ENCODE measurements around the gene U2AF2.

- TF ChIP-seq CTCF (IDR thresholded peaks at IDR 0.05) (no peak), RFX5 (IDR thresholded peaks at IDR 0.05; ENCODE audit: low read length) (no peak), REST (IDR thresholded peaks at IDR 0.05; ENCODE audit: low read depth, low read length) (no peak), EZH2phosphoT487 (IDR thresholded peaks at IDR 0.05; ENCODE audit: borderline replicate concordance, low read depth) (no peak), USF2 (IDR thresholded peaks at IDR 0.05; ENCODE audit: borderline replicate concordance, low read depth, low read length) (no peak), GATA2 (CRISPR knock-in tag; IDR thresholded peaks at IDR 0.05) (no peak), SIN3A (IDR thresholded peaks at IDR 0.05; ENCODE audit: borderline replicate concordance, low read depth, low read length) (no peak), EP300 (IDR thresholded peaks at IDR 0.05; ENCODE audit: borderline replicate concordance in 1 of 2, low read depth in 1 of 2, low read length in 1 of 2) (no peak), FOXM1 (IDR thresholded peaks at IDR 0.05; ENCODE audit: low read depth) (no peak)
These were observed 16.2 kb downstream of the U2AF2 start for GRCh38 chr19:55671054-55671378.
